ENCODE results near the gene QRICH2.

The QRICH2 gene

DNA sequence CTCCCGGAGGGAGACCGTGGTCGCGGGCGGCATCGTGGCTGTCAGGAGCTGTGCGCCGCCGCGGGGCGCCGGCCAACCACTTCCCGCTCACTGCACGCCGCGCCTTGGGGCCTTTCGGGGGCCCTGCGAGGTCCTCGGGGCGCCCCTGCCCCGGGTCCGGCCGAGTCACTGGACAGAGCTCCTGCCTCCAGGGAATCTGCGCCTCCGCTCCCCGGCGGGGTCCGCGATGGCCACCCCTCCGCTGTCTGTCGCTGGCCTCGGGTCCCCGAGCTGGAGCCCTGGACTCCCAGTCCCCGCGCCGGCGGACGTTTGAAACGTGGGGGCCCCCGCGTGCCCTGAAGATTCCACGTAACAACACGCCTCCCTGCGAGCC lies at the start of gene QRICH2:
TSS of gene QRICH2 (minus strand) at position 311 of the 373 bp plus-strand sequence. CDS start at position 33, 278 bp downstream.
- Histone ChIP-seq H3K9me3 (no peaks in the 10 kb centered on the region), H3K27me3 (no peaks in the 10 kb centered on the region), H3K27ac (no peak within 1 kb of the TSS), H3K4me1 (ENCODE audit: control insufficient read depth in 1 of 2, insufficient read depth in 1 of 2, low read depth in 1 of 2, low read length in 1 of 2) (peaks cover 5 to 6% of the 10 kb centered on the region in 2 experiments), H3K36me3 (peaks cover 43% of the 10 kb centered on the region), H3K4me3 (ENCODE audit: low read depth in 1 of 2, low read length in 1 of 2) (no peak within 1 kb of the TSS)
- TF ChIP-seq, protein P1, sequence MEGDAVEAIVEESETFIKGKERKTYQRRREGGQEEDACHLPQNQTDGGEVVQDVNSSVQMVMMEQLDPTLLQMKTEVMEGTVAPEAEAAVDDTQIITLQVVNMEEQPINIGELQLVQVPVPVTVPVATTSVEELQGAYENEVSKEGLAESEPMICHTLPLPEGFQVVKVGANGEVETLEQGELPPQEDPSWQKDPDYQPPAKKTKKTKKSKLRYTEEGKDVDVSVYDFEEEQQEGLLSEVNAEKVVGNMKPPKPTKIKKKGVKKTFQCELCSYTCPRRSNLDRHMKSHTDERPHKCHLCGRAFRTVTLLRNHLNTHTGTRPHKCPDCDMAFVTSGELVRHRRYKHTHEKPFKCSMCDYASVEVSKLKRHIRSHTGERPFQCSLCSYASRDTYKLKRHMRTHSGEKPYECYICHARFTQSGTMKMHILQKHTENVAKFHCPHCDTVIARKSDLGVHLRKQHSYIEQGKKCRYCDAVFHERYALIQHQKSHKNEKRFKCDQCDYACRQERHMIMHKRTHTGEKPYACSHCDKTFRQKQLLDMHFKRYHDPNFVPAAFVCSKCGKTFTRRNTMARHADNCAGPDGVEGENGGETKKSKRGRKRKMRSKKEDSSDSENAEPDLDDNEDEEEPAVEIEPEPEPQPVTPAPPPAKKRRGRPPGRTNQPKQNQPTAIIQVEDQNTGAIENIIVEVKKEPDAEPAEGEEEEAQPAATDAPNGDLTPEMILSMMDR (IDR thresholded peaks at IDR 0.05): no peak

- H3K4me1 ChIP-seq (ENCODE audit: control insufficient read depth in 1 of 2, insufficient read depth in 1 of 2, low read depth in 1 of 2, low read length in 1 of 2): peaks cover 10 to 14% of the 10 kb centered on the region in 2 experiments
- H3K27me3 ChIP-seq: no peaks in the 10 kb centered on the region
- TF ChIP-seq, protein P1 (IDR thresholded peaks at IDR 0.05): no peak
- no peaks in the 10 kb centered on the region for H3K9me3 ChIP-seq
- H3K4me3 ChIP-seq (ENCODE audit: low read depth in 1 of 2, low read length in 1 of 2): no peak overlapping the region
- no peaks in the 10 kb centered on the region for H3K36me3 ChIP-seq
- no peak overlapping the region for H3K27ac ChIP-seq
These were observed 49.6 kb upstream of the QRICH2 start for GRCh38 chr17:76357597-76358158.

DNA sequence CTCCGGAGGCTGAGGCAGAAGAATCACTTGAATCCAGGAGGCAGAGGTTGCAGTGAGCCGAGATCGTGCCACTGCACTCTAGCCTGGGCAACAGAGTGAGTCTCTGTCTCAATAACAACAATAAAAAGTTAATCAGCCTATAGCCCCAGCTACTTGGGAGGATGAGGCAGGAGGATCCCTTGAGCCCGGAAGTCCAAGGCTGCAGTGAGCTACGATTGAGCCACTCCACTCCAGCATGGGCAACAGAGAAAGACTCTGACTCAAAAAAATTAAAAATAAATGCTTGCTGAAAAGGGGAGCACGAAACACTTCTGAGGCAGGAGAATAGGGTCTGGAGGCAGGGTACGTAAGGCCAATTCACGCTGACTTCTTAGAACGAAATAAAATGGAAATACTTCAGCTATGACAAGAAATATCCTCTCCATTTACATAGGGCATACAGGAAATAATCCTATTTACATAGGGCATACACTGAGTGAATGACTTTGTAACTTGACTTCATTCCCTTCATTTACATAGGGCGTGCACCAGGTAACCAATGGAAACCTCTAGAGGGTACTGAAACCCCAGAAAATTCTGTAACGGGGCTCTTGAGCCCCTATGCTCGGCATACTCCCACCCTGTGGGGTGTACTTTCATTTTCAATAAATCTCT lies 48.9 kb upstream of the QRICH2 start:
- H3K4me3 ChIP-seq (ENCODE audit: low read depth in 1 of 2, low read length in 1 of 2): no peak overlapping the region
- H3K4me1 ChIP-seq (ENCODE audit: control insufficient read depth in 1 of 2, insufficient read depth in 1 of 2, low read depth in 1 of 2, low read length in 1 of 2): peaks cover 14 to 20% of the 10 kb centered on the region in 2 experiments
- no peaks in the 10 kb centered on the region for H3K27me3 ChIP-seq
- H3K27ac ChIP-seq: no peak overlapping the region
- no peaks in the 10 kb centered on the region for H3K36me3 ChIP-seq
- TF ChIP-seq, protein P1 (IDR thresholded peaks at IDR 0.05): no peak
- no peaks in the 10 kb centered on the region for H3K9me3 ChIP-seq

GRCh38 chr17:76354747-76355310 lies 46.8 kb upstream of the QRICH2 start:
- H3K9me3 ChIP-seq: no peaks in the 10 kb centered on the region
- H3K4me3 ChIP-seq (ENCODE audit: low read depth in 1 of 2, low read length in 1 of 2): no peak overlapping the region
- peaks cover 17 to 20% of the 10 kb centered on the region in 2 experiments for H3K4me1 ChIP-seq (ENCODE audit: control insufficient read depth in 1 of 2, insufficient read depth in 1 of 2, low read depth in 1 of 2, low read length in 1 of 2)
- H3K27me3 ChIP-seq: no peaks in the 10 kb centered on the region
- peaks cover 3% of the 10 kb centered on the region for H3K36me3 ChIP-seq
- TF ChIP-seq, protein P1 (IDR thresholded peaks at IDR 0.05): no peak
- no peak overlapping the region for H3K27ac ChIP-seq

- Histone ChIP-seq H3K27me3 (no peaks in the 10 kb centered on the region), H3K36me3 (peaks cover 3% of the 10 kb centered on the region), H3K9me3 (no peaks in the 10 kb centered on the region), H3K27ac (peak overlapping the region; percentile 87), H3K4me1 (ENCODE audit: control insufficient read depth in 1 of 2, insufficient read depth in 1 of 2, low read depth in 1 of 2, low read length in 1 of 2) (peaks cover 17 to 20% of the 10 kb centered on the region in 2 experiments), H3K4me3 (ENCODE audit: low read depth in 1 of 2, low read length in 1 of 2) (peak overlapping the region; percentile 73 to 80)
- TF ChIP-seq, protein P1 (IDR thresholded peaks at IDR 0.05): no peak
These were observed 46.2 kb upstream of the QRICH2 start for GRCh38 chr17:76354317-76354729.
